K562 treated with DMSO at 1 percent for 48 hours (cell line): ENCODE measurements around the gene THPO. TPM values are rescaled to one million over a fixed set of nuclear protein-coding genes. Genes with fewer than 3 reads are reported as not detected.

Experiments used
- total RNA-seq: library from RNA; unstranded; fragments of 300-600 nt; gene quantifications from 2 replicates; pipeline ENCODE4 v1.2.3, GENCODE V29; 2022; ENCODE audit warnings: low replicate concordance; ENCODE audit errors: extremely low read depth

The THPO gene
- total RNA-seq = not detected in 2 replicates

GRCh38 chr3:184377882-184378445, at the start of gene THPO:
THPO (minus strand) TSS chr3:184378207; CDS start chr3:184376259, 1,948 bp downstream.

GRCh38 chr3:184379358-184380184, 1.6 kb upstream of the THPO start, which contains the start of gene CHRD:
CHRD (plus strand) TSS chr3:184380054; CDS start chr3:184380319, 265 bp downstream.

GRCh38 chr3:184361532-184361931, 16.5 kb downstream of the THPO start, which contains the start of the genes CLCN2 and POLR2H:
CLCN2 (minus strand) TSS chr3:184361605; CDS start chr3:184361479, 126 bp downstream.
POLR2H (plus strand) TSS chr3:184361710; CDS start chr3:184363493, 1,783 bp downstream.

GRCh38 chr3:184337399-184337714, 40.6 kb downstream of the THPO start, which contains the start of gene FAM131A:
FAM131A (plus strand) TSS chr3:184337600; CDS start chr3:184337631, 31 bp downstream.

Other genes starting within 250 kb of the THPO start
- gene EIF2B5, start 242.8 kb downstream of the THPO start, total RNA-seq = not detected in 2 replicates
- gene DVL3, start 222.8 kb downstream of the THPO start, total RNA-seq = not detected in 2 replicates
- 892 TPM in 1 of 2 replicates, not detected in the other for gene AP2M1, start 203.4 kb downstream of the THPO start, total RNA-seq
- gene ABCF3, start 192.0 kb downstream of the THPO start, total RNA-seq = not detected in 2 replicates
- not detected in 2 replicates for gene VWA5B2, start 148.6 kb downstream of the THPO start, total RNA-seq
- not detected in 2 replicates for gene ALG3, start 129.2 kb downstream of the THPO start, total RNA-seq
- not detected in 2 replicates for gene EEF1AKMT4, start 128.5 kb downstream of the THPO start, total RNA-seq
- not detected in 2 replicates for gene CAMK2N2, start 116.7 kb downstream of the THPO start, total RNA-seq
- not detected in 2 replicates for gene ECE2, start 102.2 kb downstream of the THPO start, total RNA-seq
- gene PSMD2, start 79.0 kb downstream of the THPO start, total RNA-seq = 440 TPM in 1 of 2 replicates, not detected in the other
- gene EIF4G1, start 63.6 kb downstream of the THPO start, total RNA-seq = 513 TPM in 1 of 2 replicates, not detected in the other
- not detected in 2 replicates for gene FAM131A, start 40.6 kb downstream of the THPO start, total RNA-seq
- not detected in 2 replicates for gene CLCN2, start 16.6 kb downstream of the THPO start, total RNA-seq
- not detected in 2 replicates for gene POLR2H, start 16.5 kb downstream of the THPO start, total RNA-seq
- gene CHRD, start 1.8 kb upstream of the THPO start, total RNA-seq = not detected in 2 replicates
- not detected in 2 replicates for gene EPHB3, start 183.6 kb upstream of the THPO start, total RNA-seq